BJ (cell line): Measurements from ENCODE around the gene RSPO4. TPM values are rescaled to one million over a fixed set of nuclear protein-coding genes. Genes with fewer than 3 reads are reported as not detected.

Source experiments
- CTCF ChIA-PET: fragments of 350-600 bp; formaldehyde crosslinking; extraction: SDS; loops from one replicate; lab custom pipeline; 2021; ENCODE audit warnings: antibody characterized with exemption, inconsistent platforms; lab: Yijun Ruan, JAX
- POLR2A ChIA-PET: fragments of 300-600 bp; sonication (Branson Sonifier 250); formaldehyde crosslinking; extraction: SDS; loops from one replicate; lab custom pipeline; 2021; ENCODE audit warnings: antibody characterized with exemption; lab: Charles Lee
- DNase-seq: peaks from one replicate; pipeline ENCODE4 v3.0.0-alpha.2; 2011; ENCODE audit warnings: low read depth
- H3K27me3 ChIP-seq: 2 replicates; pipeline ENCODE4 v1.6.0; 2011; ENCODE audit warnings: low read length; ENCODE audit not compliant: control insufficient read depth, insufficient read depth
- H3K36me3 ChIP-seq: 2 replicates; pipeline ENCODE4 v1.5.1; 2011; ENCODE audit warnings: low read length; ENCODE audit not compliant: control insufficient read depth, insufficient read depth
- H3K4me3 ChIP-seq: 2 replicates; pipeline ENCODE4 v1.5.1; 2011; ENCODE audit warnings: low read depth, mild to moderate bottlenecking, control low read depth, low read length
- polyA plus RNA-seq: library from polyadenylated mRNA; depleted of rRNA; stranded (reverse); fragments of >200 nt; gene quantifications from 2 replicates; pipeline ENCODE4 v1.2.3, GENCODE V29; 2011
- TF ChIP-seq, protein P1 (sequence below): IDR thresholded peaks from 2 replicates; pipeline ENCODE4 v1.5.1; 2011; ENCODE audit warnings: low read depth, mild to moderate bottlenecking, control low read depth, inconsistent platforms, low read length, moderate library complexity; ENCODE audit not compliant: insufficient read depth

Gene RSPO4
- polyA plus RNA-seq, 1 experiment: 0.52 TPM

GRCh38 chr20:969868-970267 is 32.2 kb downstream of the RSPO4 start:
- Histone ChIP-seq H3K4me3 (no peak overlapping the region), H3K27me3 (no peaks in the 10 kb centered on the region), H3K36me3 (no peaks in the 10 kb centered on the region)
- TF ChIP-seq, protein P1, sequence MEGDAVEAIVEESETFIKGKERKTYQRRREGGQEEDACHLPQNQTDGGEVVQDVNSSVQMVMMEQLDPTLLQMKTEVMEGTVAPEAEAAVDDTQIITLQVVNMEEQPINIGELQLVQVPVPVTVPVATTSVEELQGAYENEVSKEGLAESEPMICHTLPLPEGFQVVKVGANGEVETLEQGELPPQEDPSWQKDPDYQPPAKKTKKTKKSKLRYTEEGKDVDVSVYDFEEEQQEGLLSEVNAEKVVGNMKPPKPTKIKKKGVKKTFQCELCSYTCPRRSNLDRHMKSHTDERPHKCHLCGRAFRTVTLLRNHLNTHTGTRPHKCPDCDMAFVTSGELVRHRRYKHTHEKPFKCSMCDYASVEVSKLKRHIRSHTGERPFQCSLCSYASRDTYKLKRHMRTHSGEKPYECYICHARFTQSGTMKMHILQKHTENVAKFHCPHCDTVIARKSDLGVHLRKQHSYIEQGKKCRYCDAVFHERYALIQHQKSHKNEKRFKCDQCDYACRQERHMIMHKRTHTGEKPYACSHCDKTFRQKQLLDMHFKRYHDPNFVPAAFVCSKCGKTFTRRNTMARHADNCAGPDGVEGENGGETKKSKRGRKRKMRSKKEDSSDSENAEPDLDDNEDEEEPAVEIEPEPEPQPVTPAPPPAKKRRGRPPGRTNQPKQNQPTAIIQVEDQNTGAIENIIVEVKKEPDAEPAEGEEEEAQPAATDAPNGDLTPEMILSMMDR: no peak
- ChIA-PET CTCF (interaction anchor here (6.0 kb wide), 1 partner anchor 13 kb away, joined by 33 read pairs; no protein-coding TSS in a partner anchor), POLR2A (interaction anchor here (0.6 kb wide), 1 partner anchor 62 kb away, joined by 3 read pairs; no protein-coding TSS in a partner anchor)
- DNase-seq: no peak

- Histone ChIP-seq H3K27me3 (no peaks in the 10 kb centered on the region), H3K4me3 (no peak overlapping the region), H3K36me3 (no peaks in the 10 kb centered on the region)
- TF ChIP-seq, protein P1: no peak
- ChIA-PET POLR2A (no interaction called here), CTCF (interaction anchor here (1.5 to 6.0 kb wide), 2 partner anchors 11 to 140 kb away, joined by 6 to 33 read pairs; no protein-coding TSS in a partner anchor)
- no peak for DNase-seq
Observed at GRCh38 chr20:967796-968742, 34.0 kb downstream of the RSPO4 start.

- ChIA-PET CTCF (interaction anchor here (0.7 to 2.1 kb wide), 4 partner anchors 9 to 247 kb away, joined by 3 to 13 read pairs (median 4); no protein-coding TSS in a partner anchor), POLR2A (no interaction called here)
- DNase-seq: no peak
- Histone ChIP-seq H3K27me3 (no peaks in the 10 kb centered on the region), H3K36me3 (no peaks in the 10 kb centered on the region), H3K4me3 (no peak overlapping the region)
- TF ChIP-seq, protein P1: no peak
Observed at GRCh38 chr20:965956-966355, 36.2 kb downstream of the RSPO4 start.

- TF ChIP-seq, protein P1: no peak
- no peak for DNase-seq
- Histone ChIP-seq H3K4me3 (no peak overlapping the region), H3K27me3 (peaks cover 2% of the 10 kb centered on the region; the same call in 1 of the 2 replicates), H3K36me3 (no peaks in the 10 kb centered on the region)
- ChIA-PET CTCF (no interaction called here), POLR2A (no interaction called here)
Observed at GRCh38 chr20:963795-964194, 38.3 kb downstream of the RSPO4 start.

GRCh38 chr20:962683-963082 is 39.4 kb downstream of the RSPO4 start:
- H3K4me3 ChIP-seq: no peak overlapping the region
- no peak for DNase-seq
- ChIA-PET POLR2A (no interaction called here), CTCF (interaction anchor here (0.6 to 1.0 kb wide), 2 partner anchors 10 to 144 kb away, joined by 3 to 4 read pairs; no protein-coding TSS in a partner anchor)
- peaks cover 2% of the 10 kb centered on the region; the same call in 1 of the 2 replicates for H3K27me3 ChIP-seq
- no peaks in the 10 kb centered on the region for H3K36me3 ChIP-seq
- TF ChIP-seq, protein P1: no peak
